GM12892 (cell line): Measurements from ENCODE around the gene SLC7A6. TPM values are rescaled to one million over a fixed set of nuclear protein-coding genes. Genes with fewer than 3 reads are reported as not detected.

ENCODE experiments used
- DNase-seq: peaks from one replicate; pipeline ENCODE4 v3.0.0; 2011; ENCODE audit not compliant: insufficient read length
- FAIRE-seq: peaks from 2 replicates; lab custom pipeline; 2011; peaks lifted over from hg19 to GRCh38; lab: Jason Lieb, UNC
- POLR2A ChIP-seq: IDR thresholded peaks from 2 replicates; pipeline ENCODE4 v1.6.1; 2011; ENCODE audit warnings: low read depth, low read length, control low read depth
- POLR2AphosphoS5 ChIP-seq: IDR thresholded peaks from 2 replicates; pipeline ENCODE4 v1.6.1; 2011; ENCODE audit warnings: low read depth, low read length, control low read depth
- TAF1 ChIP-seq: IDR thresholded peaks from 2 replicates; pipeline ENCODE4 v1.6.1; 2011; ENCODE audit warnings: low read depth, mild to moderate bottlenecking, control low read depth, low read length, borderline replicate concordance
- polyA plus RNA-seq: library from polyadenylated mRNA; unstranded; fragments of >200 nt; gene quantifications from one replicate; pipeline ENCODE4 v1.2.1, GENCODE V29; 2012; ENCODE audit warnings: missing spikeins, inconsistent platforms; ENCODE audit not compliant: missing spikeins

The SLC7A6 gene
- 32.2 TPM for polyA plus RNA-seq

DNA sequence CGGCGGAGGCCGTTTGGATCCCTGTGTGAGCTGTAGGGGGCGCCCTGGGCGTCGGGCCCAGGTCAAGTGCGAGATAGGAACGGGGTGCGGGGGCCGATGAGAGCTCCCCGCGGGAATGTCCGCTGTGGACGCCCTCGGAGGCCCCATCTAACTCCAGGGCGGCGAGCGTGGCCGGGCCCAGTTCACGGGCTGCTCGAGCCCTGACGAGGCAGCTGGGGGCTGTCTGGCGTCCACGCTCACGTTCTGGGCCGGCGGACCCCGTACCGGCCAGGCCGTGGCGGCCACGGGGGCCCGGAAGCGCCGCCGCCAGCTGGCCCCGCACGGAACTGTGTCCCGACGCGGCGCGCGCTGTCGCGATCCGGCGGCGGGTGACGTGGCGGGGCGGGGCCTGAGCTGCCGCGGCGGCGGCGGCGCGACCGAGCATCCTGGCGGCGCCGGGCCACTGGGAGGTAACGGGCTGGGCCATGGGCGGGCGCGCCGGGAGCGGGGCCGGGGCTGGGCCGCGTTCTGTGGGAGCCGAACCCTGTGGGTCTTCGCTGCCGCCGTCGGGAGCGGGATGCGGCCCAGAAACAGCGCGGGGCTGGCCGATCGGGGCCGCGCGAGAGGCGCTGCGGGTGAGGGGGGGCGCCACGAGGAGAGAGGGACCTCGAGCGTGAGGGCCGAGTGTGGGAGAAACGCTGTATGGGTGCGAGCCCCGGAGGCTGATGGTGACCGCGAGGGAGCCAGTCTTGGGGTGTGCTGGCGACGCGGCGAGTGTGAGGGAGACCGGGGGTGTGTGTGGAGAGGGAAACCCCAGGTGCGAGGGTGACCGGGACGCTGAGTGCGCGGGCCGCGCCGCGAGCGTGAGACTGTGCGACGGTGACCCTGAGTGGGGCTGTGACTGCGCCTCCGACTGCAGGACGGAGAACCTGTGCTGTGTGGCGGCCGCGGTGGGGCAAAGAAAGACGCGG is at the start of gene SLC7A6:
TSS of gene SLC7A6 (plus strand) at position 399 of the 950 bp plus-strand sequence. CDS start 10,201 bp downstream, outside the sequence.
- TF ChIP-seq POLR2AphosphoS5 (peak; percentile 45; the same call in 1 of the 2 replicates), TAF1 (no peak; the same call in 1 of the 2 replicates), POLR2A (peak; percentile 52)
- peak; percentile 88 for DNase-seq
- FAIRE-seq = peak; percentile 80

DNA sequence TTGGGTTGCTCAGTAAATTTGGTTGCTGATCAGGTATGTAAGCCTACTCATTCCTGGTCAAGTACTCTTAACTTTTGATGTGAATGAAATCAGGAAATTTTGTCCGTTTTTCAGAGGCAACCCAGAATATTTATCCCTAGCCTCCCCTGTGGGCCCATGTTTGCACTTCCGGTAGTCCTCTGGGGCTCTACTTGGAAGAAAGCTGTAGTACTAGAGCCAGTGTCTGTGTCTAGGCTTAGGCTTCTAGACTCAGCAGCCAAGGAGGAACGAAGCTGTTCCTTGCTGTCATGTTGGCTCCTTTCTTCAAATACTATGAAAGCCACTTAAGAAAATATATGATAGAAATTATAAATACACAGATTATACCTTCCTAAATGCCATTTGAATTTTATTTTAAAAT is 49.6 kb upstream of the SLC7A6 start:
- DNase-seq (no peak), FAIRE-seq (no peak)
- TF ChIP-seq TAF1 = no peak
- TF ChIP-seq POLR2A = no peak
- TF ChIP-seq POLR2AphosphoS5 = no peak

DNA sequence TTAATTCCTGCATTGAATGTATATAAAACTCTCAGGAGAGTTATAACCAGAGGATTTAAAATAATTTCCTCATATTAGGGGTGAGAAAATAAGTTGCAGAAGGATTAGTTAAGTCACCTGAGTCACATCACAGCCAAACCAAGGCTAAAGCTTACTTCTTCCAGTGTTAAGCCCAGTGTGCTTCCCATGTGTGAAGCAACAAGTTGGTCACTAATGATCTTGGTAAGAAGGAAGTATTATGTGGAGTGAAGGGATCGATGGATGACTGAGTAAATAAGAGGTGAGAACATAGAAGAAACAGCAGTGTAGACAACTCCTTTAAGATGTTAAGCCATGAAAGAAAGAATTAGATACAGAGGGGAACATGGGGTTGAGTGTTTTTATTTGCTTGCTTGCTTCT is 49.0 kb upstream of the SLC7A6 start:
- DNase-seq (no peak), FAIRE-seq (no peak)
- no peak for TF ChIP-seq POLR2AphosphoS5
- no peak for TF ChIP-seq TAF1

DNA sequence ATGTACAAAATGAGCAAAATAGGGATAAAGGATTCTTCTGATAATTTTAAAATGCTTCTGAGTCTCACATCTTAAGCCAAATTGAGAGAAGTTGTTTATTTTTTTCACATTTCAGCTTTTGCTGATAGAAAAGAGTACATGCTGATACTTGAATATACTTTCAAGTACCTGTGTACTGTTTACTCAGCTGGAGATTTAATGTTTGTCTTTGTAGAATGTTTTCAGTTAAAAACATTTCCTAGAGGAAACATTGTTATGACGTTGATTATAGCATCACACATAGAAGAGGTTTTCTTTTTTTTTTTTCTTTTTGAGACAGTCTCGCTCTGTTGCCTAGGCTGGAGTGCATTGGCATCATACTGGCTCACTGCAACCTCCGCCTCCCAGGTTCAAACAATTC is 48.1 kb upstream of the SLC7A6 start:
- TF ChIP-seq POLR2A = no peak
- no peak for TF ChIP-seq TAF1
- no peak for TF ChIP-seq POLR2AphosphoS5
- no peak for DNase-seq
- FAIRE-seq = no peak

DNA sequence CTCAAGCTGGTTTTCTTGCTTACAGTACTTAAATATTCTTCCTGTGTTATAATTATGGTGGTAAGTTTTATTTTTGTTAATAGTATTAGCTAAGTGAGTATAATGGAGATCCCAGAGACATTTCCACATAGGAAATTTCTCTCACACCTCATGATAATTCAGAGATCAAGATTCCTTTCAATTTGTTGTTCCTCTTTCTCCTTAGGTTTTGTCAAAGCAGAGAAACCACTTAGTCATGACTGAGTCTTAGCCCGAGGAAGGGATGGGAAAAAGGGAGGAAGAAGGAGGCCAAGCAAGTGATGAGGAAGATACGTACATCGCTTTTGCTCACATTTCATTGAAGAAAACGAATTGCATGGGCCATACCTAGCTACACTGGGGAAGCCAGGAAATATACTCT is 46.8 kb upstream of the SLC7A6 start:
- no peak for TF ChIP-seq POLR2AphosphoS5
- TF ChIP-seq TAF1 = no peak
- TF ChIP-seq POLR2A = no peak
- no peak for DNase-seq
- FAIRE-seq = no peak

DNA sequence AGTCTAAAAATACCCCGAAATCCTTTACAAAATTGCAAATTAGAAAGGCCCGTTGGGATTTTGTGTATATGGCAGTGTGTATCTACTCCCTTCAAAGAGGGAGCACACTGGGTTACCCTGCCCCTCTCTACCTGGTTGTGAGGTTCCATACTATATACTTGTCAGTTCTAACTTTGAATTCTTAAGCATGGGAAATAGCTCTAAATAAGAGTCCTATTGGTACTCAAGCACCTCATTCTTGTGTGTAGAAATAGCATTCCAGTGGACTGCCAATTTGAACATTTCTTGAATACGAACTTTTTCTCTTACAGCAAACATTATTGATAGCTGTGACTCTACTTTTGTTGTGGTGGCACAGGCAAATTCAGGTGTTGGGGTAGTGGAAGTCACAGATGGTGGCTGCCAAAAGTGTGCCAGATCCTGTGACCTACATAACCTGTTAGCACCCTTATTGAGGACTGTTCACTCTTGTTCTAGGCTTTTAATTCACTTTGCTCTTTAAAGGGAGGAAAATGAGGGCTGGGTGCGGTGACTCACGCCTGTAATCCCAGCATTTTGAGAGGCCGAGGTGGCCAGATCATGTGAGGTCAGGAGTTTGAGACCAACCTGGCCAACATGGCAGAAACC is 44.5 kb upstream of the SLC7A6 start:
- TF ChIP-seq POLR2AphosphoS5 = no peak
- TF ChIP-seq POLR2A = no peak
- no peak for TF ChIP-seq TAF1
- FAIRE-seq = no peak

DNA sequence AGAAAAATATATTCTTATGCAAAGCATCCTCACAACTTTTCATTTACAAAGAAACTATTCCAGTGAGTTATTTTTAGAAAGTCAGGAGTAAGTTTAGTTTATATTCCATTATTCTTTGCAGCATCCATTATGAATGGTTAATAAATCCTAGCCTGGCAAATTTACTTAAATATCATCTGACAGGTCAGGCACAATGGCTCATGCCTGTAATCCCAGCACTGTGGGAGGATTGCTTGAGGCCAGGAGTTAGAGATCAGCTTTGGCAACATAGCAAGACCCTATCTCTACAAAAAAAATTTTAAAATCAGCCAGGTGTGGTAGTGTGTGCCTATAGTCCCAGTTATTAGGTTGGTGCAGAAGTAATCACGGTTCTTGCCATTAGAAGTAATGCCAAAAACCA is 41.3 kb upstream of the SLC7A6 start:
- FAIRE-seq (no peak), DNase-seq (no peak)
- TF ChIP-seq TAF1 (no peak), POLR2AphosphoS5 (no peak), POLR2A (no peak)

More for the DNA sequence above, 44.5 kb upstream of the SLC7A6 start:
- DNase-seq = no peak

DNA sequence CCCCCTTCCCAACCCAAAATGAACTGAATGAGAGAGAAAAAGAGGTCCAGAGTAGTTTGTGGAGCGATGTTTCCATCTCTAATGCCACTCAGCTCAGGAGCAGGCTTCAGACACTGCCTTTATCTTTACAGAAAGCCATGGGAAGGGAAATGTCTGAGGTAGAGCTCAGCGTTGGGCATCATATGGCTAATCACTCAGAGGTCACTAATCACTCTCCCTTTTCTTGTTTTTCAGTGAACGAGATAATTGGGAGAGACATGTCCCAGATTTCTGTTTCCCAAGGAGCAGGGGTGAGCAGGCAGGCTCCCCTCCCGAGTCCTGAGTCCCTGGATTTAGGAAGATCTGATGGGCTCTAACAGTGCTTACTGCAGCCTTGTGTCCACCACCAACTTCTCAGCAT is 38.2 kb upstream of the SLC7A6 start:
- TF ChIP-seq POLR2A = no peak
- no peak for TF ChIP-seq TAF1
- no peak for TF ChIP-seq POLR2AphosphoS5
- no peak for FAIRE-seq
- no peak for DNase-seq

DNA sequence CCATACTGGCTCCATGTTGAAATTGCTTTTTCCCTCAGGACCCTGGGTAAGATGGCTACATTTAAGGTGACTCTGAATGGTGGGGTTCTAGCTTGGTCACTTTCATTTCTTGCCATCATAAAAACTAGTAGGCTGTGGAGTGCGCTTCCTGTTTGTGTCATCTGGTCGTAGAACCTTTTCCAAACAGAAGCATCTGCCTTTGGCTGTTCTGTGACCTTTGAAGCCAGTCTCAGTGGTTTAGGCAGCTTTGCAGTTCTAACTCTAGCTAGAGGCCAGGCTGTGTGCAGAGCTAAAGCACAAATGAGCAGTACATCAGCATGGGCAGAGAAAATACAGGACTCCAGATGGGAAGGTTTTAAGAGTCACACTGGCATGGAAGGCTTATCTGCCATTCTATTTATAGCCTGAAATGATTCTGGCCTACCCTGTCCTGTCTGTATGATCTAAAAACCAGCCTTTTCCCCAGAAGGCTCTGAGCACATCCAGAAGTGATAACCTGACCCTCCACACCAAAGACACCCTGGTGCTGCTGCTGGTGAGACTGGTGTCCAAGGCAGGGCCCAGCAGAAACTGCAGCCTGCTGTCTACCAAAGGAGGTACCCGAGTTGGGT is 37.0 kb upstream of the SLC7A6 start:
- DNase-seq (no peak), FAIRE-seq (peak; percentile 80)
- TF ChIP-seq TAF1 (no peak), POLR2A (no peak), POLR2AphosphoS5 (no peak)

DNA sequence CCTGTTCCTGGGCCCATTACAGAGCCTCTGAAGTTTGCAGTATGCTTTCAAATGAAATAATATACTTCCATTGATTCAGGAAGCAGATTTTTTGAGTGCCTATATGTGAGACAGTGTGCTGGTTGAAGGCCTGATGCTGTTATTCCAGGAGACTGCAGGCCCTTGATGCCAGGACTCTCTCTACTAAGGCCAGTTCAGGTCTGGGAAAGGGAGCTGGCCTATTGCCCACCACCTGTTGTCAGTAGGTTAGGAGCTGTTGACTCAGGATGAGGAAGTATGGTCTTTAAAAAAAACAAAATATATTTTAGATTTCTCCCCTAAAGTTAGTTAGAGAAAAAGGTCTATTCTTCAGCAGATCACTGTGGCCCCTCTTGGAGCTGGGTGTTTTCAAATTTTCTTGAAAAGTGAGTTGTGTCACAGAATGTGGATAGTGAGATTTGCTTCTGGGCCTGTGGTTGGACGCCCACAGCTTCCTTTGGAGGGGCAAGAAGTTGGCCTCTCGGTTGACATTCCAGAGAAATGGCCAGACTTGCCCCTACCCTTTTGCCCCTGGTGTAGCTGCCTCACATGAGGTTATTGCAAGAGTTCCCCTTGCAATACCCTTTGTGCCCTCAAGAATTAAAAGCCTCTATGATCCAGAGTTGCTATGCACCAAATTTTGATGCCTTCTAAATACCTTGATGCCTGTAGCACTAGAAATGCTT is 36.3 kb upstream of the SLC7A6 start:
- TF ChIP-seq POLR2A = no peak
- FAIRE-seq = peak; percentile 50
- DNase-seq = no peak

DNA sequence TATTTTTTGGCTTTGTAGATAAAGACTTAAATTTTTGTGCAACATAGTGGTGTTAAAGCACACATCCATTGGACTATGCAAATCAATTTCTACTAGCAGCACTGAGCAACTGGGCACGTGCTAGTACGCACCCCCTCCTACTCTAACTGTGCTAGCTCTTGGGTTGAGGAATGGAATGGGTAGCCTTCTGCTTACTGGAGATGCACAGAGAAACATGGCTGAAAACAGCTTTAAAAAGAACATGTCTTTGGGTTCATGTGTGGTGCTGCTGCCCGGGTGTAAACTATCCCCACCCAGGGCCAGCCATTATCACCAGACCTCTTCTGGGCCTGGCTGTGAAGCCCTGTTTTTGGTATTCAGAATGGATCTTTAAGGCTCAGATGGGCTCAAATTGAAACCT is 35.7 kb upstream of the SLC7A6 start:
- TF ChIP-seq TAF1 (no peak), POLR2A (no peak), POLR2AphosphoS5 (no peak)
- DNase-seq = no peak
- no peak for FAIRE-seq
